K562 treated with DMSO at 1 percent for 48 hours (cell line): ENCODE results near the gene OGFRL1. TPM values are rescaled to one million over a fixed set of nuclear protein-coding genes. Genes with fewer than 3 reads are reported as not detected.

Experiments used
- total RNA-seq: library from RNA; unstranded; fragments of 300-600 nt; gene quantifications from 2 replicates; pipeline ENCODE4 v1.2.3, GENCODE V29; 2022; ENCODE audit warnings: low replicate concordance; ENCODE audit errors: extremely low read depth

Gene OGFRL1
- total RNA-seq, result not detected in 2 replicates

DNA sequence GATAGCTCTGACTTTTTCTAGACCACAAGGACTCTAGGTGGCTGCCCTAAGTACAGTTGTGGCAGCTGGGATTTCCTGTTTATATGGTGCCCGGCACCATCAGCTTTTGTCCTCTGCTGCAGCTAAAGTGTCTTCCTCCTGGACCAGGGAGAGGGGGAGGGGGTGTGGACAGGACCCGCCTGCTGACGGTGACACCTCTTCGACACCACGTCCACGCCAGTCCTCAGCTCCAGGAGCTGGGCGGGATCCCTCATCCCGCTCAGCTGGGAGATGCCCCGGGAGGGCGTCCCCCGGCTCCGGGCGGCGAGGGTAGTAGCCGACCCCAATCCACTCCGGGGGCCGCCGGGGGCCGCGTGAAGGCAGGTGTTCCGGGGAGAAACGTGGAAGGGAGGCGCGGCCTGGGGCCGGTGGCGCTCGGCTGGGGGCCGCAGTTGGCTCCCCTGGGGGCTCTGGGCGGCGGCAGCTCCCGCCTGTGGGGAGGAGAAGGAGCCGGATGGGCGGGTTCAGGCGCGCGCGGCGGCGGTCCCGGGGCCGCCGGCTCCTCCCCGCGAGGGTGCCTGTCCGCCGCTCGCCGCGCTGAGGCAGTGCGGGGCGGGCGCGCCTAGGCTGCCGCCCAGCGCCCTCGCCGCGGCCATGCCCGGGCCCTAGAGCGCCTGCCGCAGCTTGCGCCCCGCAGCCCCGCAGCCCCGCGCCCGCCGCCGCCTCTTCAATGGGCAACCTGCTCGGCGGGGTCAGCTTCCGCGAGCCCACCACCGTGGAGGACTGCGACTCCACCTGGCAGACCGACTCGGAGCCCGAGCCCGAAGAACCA, at the start of gene OGFRL1:
Gene OGFRL1 (plus strand): TSS at position 584 of the 811 bp plus-strand sequence. CDS start 126 bp downstream, at position 710.

